LNCaP clone FGC (cell line): ENCODE measurements around the gene CC2D1A.

Source experiments
- DNase-seq: peaks from one replicate; pipeline ENCODE4 v3.0.0-alpha.2; 2011; ENCODE audit warnings: low read depth
- H3K4me3 ChIP-seq: 2 replicates; pipeline ENCODE4 v1.5.1; 2011; ENCODE audit warnings: mild to moderate bottlenecking, low read depth, low read length, control low read depth
- CTCF ChIP-seq: IDR thresholded peaks from 2 replicates; pipeline ENCODE4 v1.5.1; 2012; ENCODE audit warnings: mild to moderate bottlenecking; ENCODE audit not compliant: control insufficient read depth, insufficient read depth; ENCODE audit errors: extremely low read depth

The CC2D1A gene

GRCh38 chr19:13935765-13936510 is 29.9 kb downstream of the CC2D1A start:
- TF ChIP-seq CTCF: no peak
- DNase-seq: no peak
- no peak overlapping the region for H3K4me3 ChIP-seq

GRCh38 chr19:13937479-13938300 is 31.7 kb downstream of the CC2D1A start:
- no peak overlapping the region for H3K4me3 ChIP-seq
- no peak for TF ChIP-seq CTCF
- DNase-seq: no peak

GRCh38 chr19:13938301-13939064 is 32.5 kb downstream of the CC2D1A start, which contains the start of gene PODNL1:
Gene PODNL1, minus strand, starts transcription at chr19:13938417. Its CDS starts 236 bp downstream, at chr19:13938181.
- TF ChIP-seq CTCF: no peak
- H3K4me3 ChIP-seq: no peak within 1 kb of the TSS
- DNase-seq: no peak

- TF ChIP-seq CTCF: no peak
- no peak for DNase-seq
- H3K4me3 ChIP-seq: no peak overlapping the region
Measured at GRCh38 chr19:13942023-13942684, 36.2 kb downstream of the CC2D1A start.

- DNase-seq: no peak
- no peak for TF ChIP-seq CTCF
- no peak overlapping the region for H3K4me3 ChIP-seq
Measured at GRCh38 chr19:13946414-13946813, 40.4 kb downstream of the CC2D1A start.

GRCh38 chr19:13951043-13951442 is 45.0 kb downstream of the CC2D1A start:
- DNase-seq: no peak
- no peak for TF ChIP-seq CTCF
- H3K4me3 ChIP-seq: no peak overlapping the region
